ENCODE data around the gene SMARCC1.

DNA sequence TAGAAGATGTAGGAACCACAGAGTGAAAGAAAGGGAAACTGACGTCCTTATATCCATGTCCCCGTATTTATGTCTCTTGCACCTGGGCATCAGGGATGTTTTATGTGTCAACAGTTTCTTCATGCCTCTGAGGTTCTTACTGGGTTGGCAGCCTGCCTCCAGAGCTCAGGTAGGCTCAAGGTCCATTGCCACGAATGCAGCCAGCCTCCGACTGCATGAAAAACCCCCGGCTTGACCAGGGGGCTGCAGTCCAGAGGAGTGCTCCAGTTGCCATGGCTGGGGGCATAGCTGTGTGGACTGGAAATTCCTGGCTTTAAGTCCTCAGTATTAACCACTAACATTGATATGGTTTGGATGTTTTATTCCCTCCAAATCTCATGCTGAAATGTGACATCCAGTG is 200.3 kb downstream of the SMARCC1 start:
- TF ChIP-seq EGR1 (IDR thresholded peaks at IDR 0.05; ENCODE audit: low read depth) (no peak), POLR2A (IDR thresholded peaks at IDR 0.05; ENCODE audit: borderline replicate concordance, extremely low read depth, insufficient read depth, insufficient read length) (no peak), YY1 (IDR thresholded peaks at IDR 0.05; ENCODE audit: extremely low read depth, insufficient replicate concordance, low read depth, low read length) (no peak)
- TF ChIP-seq, protein P1, sequence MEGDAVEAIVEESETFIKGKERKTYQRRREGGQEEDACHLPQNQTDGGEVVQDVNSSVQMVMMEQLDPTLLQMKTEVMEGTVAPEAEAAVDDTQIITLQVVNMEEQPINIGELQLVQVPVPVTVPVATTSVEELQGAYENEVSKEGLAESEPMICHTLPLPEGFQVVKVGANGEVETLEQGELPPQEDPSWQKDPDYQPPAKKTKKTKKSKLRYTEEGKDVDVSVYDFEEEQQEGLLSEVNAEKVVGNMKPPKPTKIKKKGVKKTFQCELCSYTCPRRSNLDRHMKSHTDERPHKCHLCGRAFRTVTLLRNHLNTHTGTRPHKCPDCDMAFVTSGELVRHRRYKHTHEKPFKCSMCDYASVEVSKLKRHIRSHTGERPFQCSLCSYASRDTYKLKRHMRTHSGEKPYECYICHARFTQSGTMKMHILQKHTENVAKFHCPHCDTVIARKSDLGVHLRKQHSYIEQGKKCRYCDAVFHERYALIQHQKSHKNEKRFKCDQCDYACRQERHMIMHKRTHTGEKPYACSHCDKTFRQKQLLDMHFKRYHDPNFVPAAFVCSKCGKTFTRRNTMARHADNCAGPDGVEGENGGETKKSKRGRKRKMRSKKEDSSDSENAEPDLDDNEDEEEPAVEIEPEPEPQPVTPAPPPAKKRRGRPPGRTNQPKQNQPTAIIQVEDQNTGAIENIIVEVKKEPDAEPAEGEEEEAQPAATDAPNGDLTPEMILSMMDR (IDR thresholded peaks at IDR 0.05 in 2 of 3, conservative IDR thresholded peaks at IDR 0.05 in 1 of 3; ENCODE audit: borderline replicate concordance in 1 of 3, insufficient read depth in 1 of 3, low read depth in 2 of 3, low read length in 2 of 3): no peak
- TF ChIP-seq, protein P2, sequence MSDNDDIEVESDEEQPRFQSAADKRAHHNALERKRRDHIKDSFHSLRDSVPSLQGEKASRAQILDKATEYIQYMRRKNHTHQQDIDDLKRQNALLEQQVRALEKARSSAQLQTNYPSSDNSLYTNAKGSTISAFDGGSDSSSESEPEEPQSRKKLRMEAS (IDR thresholded peaks at IDR 0.05): no peak
- TF ChIP-seq, protein P3, sequence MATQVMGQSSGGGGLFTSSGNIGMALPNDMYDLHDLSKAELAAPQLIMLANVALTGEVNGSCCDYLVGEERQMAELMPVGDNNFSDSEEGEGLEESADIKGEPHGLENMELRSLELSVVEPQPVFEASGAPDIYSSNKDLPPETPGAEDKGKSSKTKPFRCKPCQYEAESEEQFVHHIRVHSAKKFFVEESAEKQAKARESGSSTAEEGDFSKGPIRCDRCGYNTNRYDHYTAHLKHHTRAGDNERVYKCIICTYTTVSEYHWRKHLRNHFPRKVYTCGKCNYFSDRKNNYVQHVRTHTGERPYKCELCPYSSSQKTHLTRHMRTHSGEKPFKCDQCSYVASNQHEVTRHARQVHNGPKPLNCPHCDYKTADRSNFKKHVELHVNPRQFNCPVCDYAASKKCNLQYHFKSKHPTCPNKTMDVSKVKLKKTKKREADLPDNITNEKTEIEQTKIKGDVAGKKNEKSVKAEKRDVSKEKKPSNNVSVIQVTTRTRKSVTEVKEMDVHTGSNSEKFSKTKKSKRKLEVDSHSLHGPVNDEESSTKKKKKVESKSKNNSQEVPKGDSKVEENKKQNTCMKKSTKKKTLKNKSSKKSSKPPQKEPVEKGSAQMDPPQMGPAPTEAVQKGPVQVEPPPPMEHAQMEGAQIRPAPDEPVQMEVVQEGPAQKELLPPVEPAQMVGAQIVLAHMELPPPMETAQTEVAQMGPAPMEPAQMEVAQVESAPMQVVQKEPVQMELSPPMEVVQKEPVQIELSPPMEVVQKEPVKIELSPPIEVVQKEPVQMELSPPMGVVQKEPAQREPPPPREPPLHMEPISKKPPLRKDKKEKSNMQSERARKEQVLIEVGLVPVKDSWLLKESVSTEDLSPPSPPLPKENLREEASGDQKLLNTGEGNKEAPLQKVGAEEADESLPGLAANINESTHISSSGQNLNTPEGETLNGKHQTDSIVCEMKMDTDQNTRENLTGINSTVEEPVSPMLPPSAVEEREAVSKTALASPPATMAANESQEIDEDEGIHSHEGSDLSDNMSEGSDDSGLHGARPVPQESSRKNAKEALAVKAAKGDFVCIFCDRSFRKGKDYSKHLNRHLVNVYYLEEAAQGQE (IDR thresholded peaks at IDR 0.05; ENCODE audit: low read depth): no peak
- TF ChIP-seq, protein P4, sequence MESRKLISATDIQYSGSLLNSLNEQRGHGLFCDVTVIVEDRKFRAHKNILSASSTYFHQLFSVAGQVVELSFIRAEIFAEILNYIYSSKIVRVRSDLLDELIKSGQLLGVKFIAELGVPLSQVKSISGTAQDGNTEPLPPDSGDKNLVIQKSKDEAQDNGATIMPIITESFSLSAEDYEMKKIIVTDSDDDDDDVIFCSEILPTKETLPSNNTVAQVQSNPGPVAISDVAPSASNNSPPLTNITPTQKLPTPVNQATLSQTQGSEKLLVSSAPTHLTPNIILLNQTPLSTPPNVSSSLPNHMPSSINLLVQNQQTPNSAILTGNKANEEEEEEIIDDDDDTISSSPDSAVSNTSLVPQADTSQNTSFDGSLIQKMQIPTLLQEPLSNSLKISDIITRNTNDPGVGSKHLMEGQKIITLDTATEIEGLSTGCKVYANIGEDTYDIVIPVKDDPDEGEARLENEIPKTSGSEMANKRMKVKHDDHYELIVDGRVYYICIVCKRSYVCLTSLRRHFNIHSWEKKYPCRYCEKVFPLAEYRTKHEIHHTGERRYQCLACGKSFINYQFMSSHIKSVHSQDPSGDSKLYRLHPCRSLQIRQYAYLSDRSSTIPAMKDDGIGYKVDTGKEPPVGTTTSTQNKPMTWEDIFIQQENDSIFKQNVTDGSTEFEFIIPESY (IDR thresholded peaks at IDR 0.05; ENCODE audit: extremely low read depth, insufficient replicate concordance, low read length): no peak
